ENCODE results near the gene PCMTD2. TPM values are rescaled to one million over a fixed set of nuclear protein-coding genes. Genes with fewer than 3 reads are reported as not detected.

Gene PCMTD2
- 41.9 and 46.5 TPM in 2 replicates for total RNA-seq

GRCh38 chr20:64255361-64256281, at the start of gene PCMTD2:
TSS of gene PCMTD2 (plus strand) at chr20:64255748. CDS start at chr20:64259966, 4,218 bp downstream.

Small RNA genes within 50 kb of the gene (small RNA-seq; reads per million reads assigned to genes)
- gene AL137028.2 = not detected

Other genes with a start within 250 kb of the PCMTD2 start
- 2.1 and 3.3 TPM in 2 replicates for gene C20orf204, start 219.6 kb upstream of the PCMTD2 start, total RNA-seq
- gene SOX18, start 206.1 kb upstream of the PCMTD2 start, total RNA-seq = 25.5 and 42.1 TPM in 2 replicates
- gene TCEA2, start 192.6 kb upstream of the PCMTD2 start, total RNA-seq = 15.6 and 17.3 TPM in 2 replicates
- 17.4 and 21.0 TPM in 2 replicates for gene RGS19, start 176.2 kb upstream of the PCMTD2 start, total RNA-seq
- gene OPRL1, start 175.7 kb upstream of the PCMTD2 start, total RNA-seq = 0.93 and 1.0 TPM in 2 replicates
- 0.29 and 0.40 TPM in 2 replicates for gene LKAAEAR1, start 171.3 kb upstream of the PCMTD2 start, total RNA-seq
- gene NPBWR2, start 148.2 kb upstream of the PCMTD2 start, total RNA-seq = not detected in 2 replicates
- gene MYT1, start 91.3 kb upstream of the PCMTD2 start, total RNA-seq = not detected in 2 replicates